MM.1S (cell line): Measurements from ENCODE around the gene CFAP57.

Experiments
- CTCF ChIP-seq: fragments of 300-600 bp; sonication (generic); IDR thresholded peaks from 2 replicates; pipeline ENCODE4 v1.5.1; 2016; ENCODE audit warnings: antibody characterized with exemption, low read length, mixed read lengths
- EZH2 ChIP-seq: fragments of 300-600 bp; sonication (generic); optimal IDR thresholded peaks from 2 replicates; pipeline ENCODE3; 2017; ENCODE audit warnings: low read depth, mild to moderate bottlenecking, antibody characterized with exemption, low read length, mixed read lengths
- EZH2phosphoT487 ChIP-seq: fragments of 300-600 bp; sonication (generic); IDR thresholded peaks from 2 replicates; pipeline ENCODE4 v1.6.1; 2018; ENCODE audit warnings: antibody characterized with exemption, low read length

- TF ChIP-seq EZH2 (no peak), CTCF (no peak), EZH2phosphoT487 (no peak)
Observed at GRCh38 chr1:43134068-43134467, 38.1 kb upstream of the CFAP57 start.
